ACC112 (cell line): Measurements from ENCODE around the gene KLK2.
"Not testable (repeated sequence)": the region's sequence is repeated elsewhere in the genome, so short reads cannot be mapped to it uniquely, and the experiment has no call there.

Experiments
- H2AFZ ChIP-seq: fragments of 200-600 bp; sonication (generic); one replicate; pipeline ENCODE4 v1.6.0; 2017; ENCODE audit warnings: antibody characterized with exemption, low read length; ENCODE audit not compliant: unreplicated experiment
- H3K27ac ChIP-seq: fragments of 200-600 bp; sonication (generic); 2 replicates; pipeline ENCODE4 v1.5.1; 2014; ENCODE audit warnings: low read depth, mild to moderate bottlenecking, antibody characterized with exemption, low read length, moderate library complexity
- H3K27me3 ChIP-seq: fragments of 200-600 bp; sonication (generic); 2 replicates; pipeline ENCODE4 v1.6.1; 2014; ENCODE audit warnings: mild to moderate bottlenecking, antibody characterized with exemption, low read length, moderate library complexity, mixed read lengths; ENCODE audit not compliant: insufficient read depth
- H3K36me3 ChIP-seq: fragments of 200-600 bp; sonication (generic); 2 replicates; pipeline ENCODE4 v1.6.1; 2016; ENCODE audit warnings: mild to moderate bottlenecking, antibody characterized with exemption, low read length, moderate library complexity, mixed read lengths; ENCODE audit not compliant: insufficient read depth
- H3K4me1 ChIP-seq: fragments of 200-600 bp; sonication (generic); one replicate; pipeline ENCODE4 v1.6.1; 2016; ENCODE audit warnings: low read length, mixed read lengths; ENCODE audit not compliant: insufficient read depth, unreplicated experiment, control insufficient read depth
- H3K4me3 ChIP-seq: fragments of 200-600 bp; sonication (generic); 2 replicates; pipeline ENCODE4 v1.5.1; 2014; ENCODE audit warnings: mild to moderate bottlenecking, low read depth, low read length
- H3K79me2 ChIP-seq: fragments of 200-600 bp; sonication (generic); one replicate; pipeline ENCODE4 v1.6.0; 2016; ENCODE audit warnings: low read length; ENCODE audit not compliant: control insufficient read depth, unreplicated experiment, insufficient read depth

The KLK2 gene

DNA sequence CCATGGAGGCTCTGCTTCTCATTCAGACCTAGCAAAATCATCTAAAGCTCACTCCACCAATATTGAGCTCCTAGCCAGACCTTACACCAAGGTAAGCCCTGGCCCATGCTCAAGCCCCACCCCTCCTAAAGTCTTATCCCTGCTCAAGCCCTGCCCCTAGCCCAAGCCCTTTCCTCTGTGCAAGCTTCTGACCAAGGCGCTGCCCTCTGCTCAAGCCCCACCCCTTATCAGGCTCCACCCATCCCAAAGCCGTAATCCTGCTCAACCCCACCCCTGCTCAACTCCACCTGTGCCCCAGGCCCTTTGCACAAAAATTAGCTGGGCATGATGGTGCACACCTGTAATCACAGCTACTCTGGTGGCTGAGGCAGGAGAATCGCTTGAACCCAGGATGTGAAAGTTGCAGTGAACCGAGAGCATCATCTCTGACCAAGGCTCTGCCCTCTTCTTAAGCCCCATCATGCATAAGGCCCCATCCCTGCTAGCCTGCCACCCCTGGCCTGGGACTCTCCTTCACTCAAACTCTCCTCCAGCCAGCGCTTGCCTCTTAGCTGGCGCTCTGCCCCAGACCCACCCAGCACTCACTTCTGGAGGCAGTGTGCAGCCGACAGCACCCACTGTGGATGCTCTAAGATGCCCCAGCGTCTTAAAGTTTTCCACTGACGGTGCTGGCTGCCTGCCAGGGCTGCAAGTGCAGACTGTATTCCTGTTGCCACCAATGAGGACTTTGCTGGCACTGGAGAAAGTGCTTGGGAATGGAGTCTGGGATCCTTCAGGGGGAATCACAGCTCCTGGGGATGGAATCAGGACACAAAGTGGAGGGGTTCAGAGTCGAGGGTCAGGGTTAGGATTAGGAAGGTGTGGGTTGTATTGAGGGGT is 21.5 kb downstream of the KLK2 start:
- peaks cover 22% of the 10 kb centered on the region for H3K27me3 ChIP-seq
- H3K4me3 ChIP-seq: no peak overlapping the region
- no peaks in the 10 kb centered on the region for H3K79me2 ChIP-seq
- no peaks in the 10 kb centered on the region for H3K4me1 ChIP-seq
- no peak overlapping the region for H3K27ac ChIP-seq
- H3K36me3 ChIP-seq: no peaks in the 10 kb centered on the region
- H2AFZ ChIP-seq: no peak overlapping the region

DNA sequence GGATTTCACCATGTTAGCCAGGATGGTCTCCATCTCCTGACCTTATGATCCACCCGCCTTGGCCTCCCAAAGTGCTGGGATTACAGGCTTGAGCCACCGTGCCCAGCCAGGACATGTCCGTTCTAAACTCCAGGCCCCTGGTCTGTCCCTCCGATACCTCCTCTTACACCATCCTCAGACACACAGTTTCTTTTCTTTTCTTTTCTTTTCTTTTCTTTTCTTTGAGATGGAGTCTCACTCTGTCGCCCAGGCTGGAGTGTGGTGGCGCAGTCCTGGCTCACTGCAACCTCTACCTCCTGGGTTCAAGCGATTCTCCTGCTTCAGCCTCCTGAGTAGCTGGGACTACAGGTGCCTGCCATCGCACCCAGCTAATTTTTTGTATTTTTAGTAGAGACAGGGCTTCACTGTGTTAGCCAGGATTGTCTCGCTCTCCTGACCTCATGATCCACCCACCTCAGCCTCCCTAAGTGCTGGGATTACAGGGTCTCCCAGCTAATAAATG is 22.9 kb downstream of the KLK2 start:
- not testable (repeated sequence) for H3K27ac ChIP-seq, H3K79me2 ChIP-seq, H3K4me3 ChIP-seq, H3K4me1 ChIP-seq, H3K36me3 ChIP-seq, H2AFZ ChIP-seq
- H3K27me3 ChIP-seq: peaks cover 22% of the 10 kb centered on the region

DNA sequence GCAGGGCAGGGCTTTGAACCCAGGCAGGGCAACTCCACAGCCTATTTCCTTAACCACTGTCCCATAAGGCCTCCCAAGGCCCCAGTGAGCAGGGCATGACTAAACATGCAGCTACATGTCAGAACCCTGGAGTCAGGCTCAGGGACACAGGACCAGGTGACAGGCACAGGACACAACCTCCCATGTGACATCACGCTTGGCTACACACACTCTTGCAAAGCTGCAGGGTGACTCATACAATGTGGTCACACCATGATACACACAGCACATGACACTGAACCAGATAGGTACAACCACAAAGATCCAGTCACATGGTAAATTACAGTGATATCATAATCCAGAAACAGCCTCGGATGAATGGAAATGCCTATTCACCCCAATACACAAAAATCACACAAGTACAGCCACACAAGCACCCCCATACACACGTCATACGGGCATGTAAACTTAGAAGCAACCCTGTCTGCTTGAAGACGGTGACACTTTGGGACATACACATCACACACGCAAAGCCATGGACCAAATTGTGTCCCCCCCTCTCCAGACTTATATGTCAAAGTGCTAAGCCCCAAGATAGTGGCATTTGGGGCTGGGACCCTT is 23.5 kb downstream of the KLK2 start:
- H3K79me2 ChIP-seq: no peaks in the 10 kb centered on the region
- H3K4me3 ChIP-seq: no peak overlapping the region
- no peak overlapping the region for H2AFZ ChIP-seq
- no peak overlapping the region for H3K27ac ChIP-seq
- H3K4me1 ChIP-seq: no peaks in the 10 kb centered on the region
- H3K27me3 ChIP-seq: peaks cover 22% of the 10 kb centered on the region
- no peaks in the 10 kb centered on the region for H3K36me3 ChIP-seq

DNA sequence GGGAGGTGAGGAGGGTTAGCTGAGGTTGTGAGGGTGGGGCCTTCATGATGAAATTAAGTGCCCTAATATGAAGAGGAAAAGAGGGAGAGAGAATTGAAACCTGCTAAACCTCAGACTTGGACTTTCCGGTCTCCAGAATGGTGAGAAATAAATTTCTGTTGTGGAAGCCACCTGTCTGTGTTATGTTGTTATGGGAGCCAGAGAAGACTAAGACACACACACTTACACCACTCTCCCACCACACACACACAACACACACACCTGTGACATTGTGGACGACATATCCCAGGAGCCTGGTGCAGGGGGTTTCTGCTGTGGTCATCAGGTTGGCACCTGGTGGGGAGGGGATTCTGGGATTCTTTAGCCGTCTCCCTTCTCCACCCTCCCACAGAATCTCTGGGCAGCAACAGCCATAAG is 24.0 kb downstream of the KLK2 start:
- H2AFZ ChIP-seq: no peak overlapping the region

DNA sequence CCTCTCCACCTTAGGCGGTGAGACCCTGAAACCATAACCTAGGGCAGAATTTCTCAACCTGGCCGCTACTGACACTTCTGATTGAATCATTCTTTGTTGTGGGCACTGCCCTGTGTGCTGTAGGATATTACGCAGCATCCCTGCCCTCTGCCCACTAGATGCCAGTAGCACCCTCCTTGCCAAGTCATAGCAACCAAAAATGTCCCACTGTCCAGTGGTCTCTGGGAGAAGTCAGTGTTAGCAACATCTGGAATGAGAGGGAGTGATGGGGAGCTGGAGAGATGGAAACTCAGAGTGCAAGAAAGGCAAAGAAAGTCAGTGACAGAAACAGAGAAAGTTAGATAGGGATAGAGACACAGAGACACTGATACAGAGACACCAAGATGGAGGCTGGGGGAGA is 24.4 kb downstream of the KLK2 start:
- H3K4me3 ChIP-seq: no peak overlapping the region
- H3K27ac ChIP-seq: no peak overlapping the region
- H3K36me3 ChIP-seq: no peaks in the 10 kb centered on the region
- H3K27me3 ChIP-seq: peaks cover 27% of the 10 kb centered on the region
- no peaks in the 10 kb centered on the region for H3K79me2 ChIP-seq
- no peaks in the 10 kb centered on the region for H3K4me1 ChIP-seq
- H2AFZ ChIP-seq: no peak overlapping the region

More for the DNA sequence above, 24.0 kb downstream of the KLK2 start:
- Histone ChIP-seq H3K79me2 (no peaks in the 10 kb centered on the region), H3K27ac (no peak overlapping the region), H3K36me3 (no peaks in the 10 kb centered on the region), H3K4me1 (no peaks in the 10 kb centered on the region), H3K27me3 (peaks cover 23% of the 10 kb centered on the region), H3K4me3 (no peak overlapping the region)

DNA sequence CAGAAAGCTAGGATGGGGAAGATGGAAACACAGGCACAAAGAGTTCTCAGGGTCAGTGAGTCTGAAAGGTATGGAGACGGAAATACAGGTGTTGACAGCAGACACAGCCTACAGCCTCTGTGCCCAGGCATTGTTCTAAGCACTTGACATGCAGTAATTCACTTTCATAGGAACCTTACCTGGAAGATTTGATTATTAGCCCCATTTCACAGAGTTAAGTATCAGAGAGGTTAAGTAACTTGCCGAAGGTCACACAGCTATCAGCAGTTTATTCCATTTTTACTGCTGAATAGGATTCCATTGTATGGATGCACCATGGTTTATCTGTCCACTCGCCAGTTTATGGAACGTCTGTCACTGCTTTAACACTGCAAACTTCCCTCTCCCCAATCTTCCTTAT is 24.8 kb downstream of the KLK2 start:
- Histone ChIP-seq H3K27me3 (peaks cover 27% of the 10 kb centered on the region), H3K79me2 (no peaks in the 10 kb centered on the region), H2AFZ (no peak overlapping the region), H3K4me3 (no peak overlapping the region), H3K27ac (no peak overlapping the region), H3K36me3 (no peaks in the 10 kb centered on the region), H3K4me1 (no peaks in the 10 kb centered on the region)

DNA sequence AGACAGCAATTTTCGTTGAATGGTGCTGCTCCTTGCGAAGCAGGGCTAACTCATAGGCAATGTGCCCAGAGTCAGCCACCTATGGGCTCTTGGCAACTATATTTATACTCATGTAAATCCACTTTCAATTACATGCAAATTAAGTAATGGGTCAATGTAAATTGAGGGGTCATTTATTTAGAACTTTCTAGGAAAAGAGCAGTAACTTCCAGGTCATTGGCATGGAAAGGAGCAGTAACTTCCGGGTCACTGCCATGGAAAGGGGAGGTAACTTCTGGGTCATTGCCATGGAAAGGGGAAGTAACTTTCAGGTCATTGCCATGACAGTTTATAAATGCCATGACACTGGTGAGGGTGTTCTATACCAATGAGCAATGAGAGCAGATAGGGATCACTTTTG is 26.3 kb downstream of the KLK2 start:
- Histone ChIP-seq H3K4me3 (no peak overlapping the region), H2AFZ (no peak overlapping the region), H3K27ac (no peak overlapping the region), H3K36me3 (no peaks in the 10 kb centered on the region), H3K4me1 (no peaks in the 10 kb centered on the region), H3K27me3 (peaks cover 27% of the 10 kb centered on the region), H3K79me2 (no peaks in the 10 kb centered on the region)

DNA sequence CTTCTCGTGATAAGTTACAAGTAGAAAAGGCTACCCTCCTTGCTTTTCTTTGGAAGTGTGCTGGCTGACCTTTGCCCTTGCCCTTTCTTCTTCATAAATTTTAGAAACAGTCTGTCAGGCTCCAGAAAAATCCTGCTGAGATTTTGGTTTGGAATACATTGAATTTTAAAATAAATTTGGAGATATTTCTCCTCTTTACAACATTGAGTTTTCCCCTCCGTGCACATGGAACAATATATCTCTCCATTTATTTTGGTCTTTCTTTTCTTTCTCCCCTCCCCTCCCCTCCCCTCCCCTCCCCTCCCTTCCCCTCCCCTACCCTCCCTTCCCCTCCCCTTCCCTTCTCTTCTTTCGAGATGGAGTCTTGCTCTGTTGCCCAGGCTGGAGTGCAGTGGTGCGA is 29.4 kb downstream of the KLK2 start:
- Histone ChIP-seq H2AFZ (no peak overlapping the region), H3K27ac (no peak overlapping the region), H3K36me3 (no peaks in the 10 kb centered on the region), H3K79me2 (no peaks in the 10 kb centered on the region), H3K4me1 (no peaks in the 10 kb centered on the region), H3K4me3 (no peak overlapping the region), H3K27me3 (peaks cover 42% of the 10 kb centered on the region)

DNA sequence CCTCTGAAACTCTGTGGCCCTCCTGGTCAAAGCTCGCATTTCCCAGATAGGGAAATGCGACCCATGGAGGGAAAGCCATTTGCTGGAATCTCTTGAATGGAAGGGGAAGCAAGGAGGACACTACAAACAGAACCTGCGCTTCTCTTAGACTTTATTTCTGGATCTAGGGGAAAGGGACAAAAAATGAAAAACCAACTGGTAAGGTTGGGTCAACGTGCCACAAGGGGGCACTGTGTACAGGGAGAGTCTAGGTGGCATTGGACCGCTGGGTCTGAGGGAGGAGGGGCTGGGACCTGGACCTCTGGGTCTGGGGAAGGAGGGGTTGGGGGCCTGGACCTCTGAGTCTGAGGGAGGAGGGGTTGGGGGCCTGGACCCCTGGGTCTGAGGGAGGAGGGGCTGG is 33.0 kb downstream of the KLK2 start:
- H3K36me3 ChIP-seq: no peaks in the 10 kb centered on the region
- H3K4me1 ChIP-seq: no peaks in the 10 kb centered on the region
- peaks cover 60% of the 10 kb centered on the region for H3K27me3 ChIP-seq
- no peak overlapping the region for H3K27ac ChIP-seq
- H3K79me2 ChIP-seq: no peaks in the 10 kb centered on the region
- no peak overlapping the region for H3K4me3 ChIP-seq
- H2AFZ ChIP-seq: no peak overlapping the region

DNA sequence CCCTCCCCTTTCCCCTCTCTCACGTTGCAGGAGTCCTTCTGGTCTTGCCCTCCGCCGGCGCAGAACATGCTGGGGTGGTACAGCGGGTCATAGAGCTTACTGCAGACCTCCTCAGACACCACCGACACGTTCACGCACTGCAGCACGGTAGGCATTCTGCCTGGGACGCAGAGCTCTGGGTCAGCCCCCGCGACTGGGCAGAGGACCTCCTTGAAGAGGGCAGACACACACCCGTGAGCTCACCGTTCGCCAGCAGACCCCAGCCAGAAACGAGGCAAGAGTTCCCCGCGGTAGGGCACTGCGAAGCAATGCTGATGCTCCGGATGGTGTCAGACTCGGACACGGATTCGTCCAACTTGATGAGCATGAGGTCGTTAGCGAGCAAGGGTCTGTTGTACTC is 35.1 kb downstream of the KLK2 start:
- no peaks in the 10 kb centered on the region for H3K4me1 ChIP-seq
- H3K27me3 ChIP-seq: peaks cover 77% of the 10 kb centered on the region
- no peak overlapping the region for H2AFZ ChIP-seq
- H3K36me3 ChIP-seq: no peaks in the 10 kb centered on the region
- no peak overlapping the region for H3K4me3 ChIP-seq
- H3K27ac ChIP-seq: no peak overlapping the region
- H3K79me2 ChIP-seq: no peaks in the 10 kb centered on the region
